ENCODE results near the gene RPS29.
A peak's percentile ranks its signal among the peaks of the same experiment; 100 is the strongest.

Gene RPS29

GRCh38 chr14:49550286-49551184, 35.6 kb downstream of the RPS29 start:
- no peak for DNase-seq (ENCODE audit: low spot score)

DNA sequence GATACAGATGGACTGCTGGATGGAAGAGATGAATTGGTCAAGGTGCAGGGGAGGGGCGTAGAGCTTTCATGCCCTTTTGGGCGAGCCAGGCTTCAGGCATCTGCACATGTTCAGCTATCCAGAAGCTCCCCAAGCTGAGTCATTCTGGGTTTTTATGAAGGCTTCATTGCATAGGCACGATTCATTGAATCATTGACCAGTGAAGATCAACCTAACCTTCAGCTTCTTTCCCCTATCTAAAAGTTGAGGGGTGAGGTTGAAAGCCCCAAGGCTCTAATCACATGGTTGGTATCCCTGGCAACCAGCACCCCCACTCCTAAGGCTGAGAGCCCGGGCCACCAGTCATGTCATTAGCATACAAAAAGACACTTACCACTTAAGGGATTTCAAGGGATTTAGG, 36.3 kb downstream of the RPS29 start:
- DNase-seq (ENCODE audit: low spot score) = peak; percentile 20

DNA sequence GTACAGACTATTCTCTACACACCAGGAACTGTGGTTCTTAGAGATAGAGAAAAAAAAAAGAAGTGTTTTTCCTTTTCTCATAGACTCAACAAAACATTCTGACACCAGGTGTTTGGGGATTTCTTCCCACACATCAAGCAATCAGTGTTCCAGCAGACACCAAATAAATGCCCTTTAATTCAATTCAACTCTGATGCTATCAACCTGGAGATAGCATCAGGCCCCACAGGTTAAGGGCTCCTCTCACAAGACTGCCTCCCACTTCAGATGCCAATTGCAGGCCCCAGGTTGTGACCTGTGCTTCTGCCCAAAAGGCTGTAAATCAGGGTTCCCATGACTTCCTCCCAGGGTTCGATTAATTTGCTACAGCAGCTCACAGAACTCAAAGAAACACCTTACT, 36.7 kb downstream of the RPS29 start:
- no peak for DNase-seq (ENCODE audit: low spot score)

DNA sequence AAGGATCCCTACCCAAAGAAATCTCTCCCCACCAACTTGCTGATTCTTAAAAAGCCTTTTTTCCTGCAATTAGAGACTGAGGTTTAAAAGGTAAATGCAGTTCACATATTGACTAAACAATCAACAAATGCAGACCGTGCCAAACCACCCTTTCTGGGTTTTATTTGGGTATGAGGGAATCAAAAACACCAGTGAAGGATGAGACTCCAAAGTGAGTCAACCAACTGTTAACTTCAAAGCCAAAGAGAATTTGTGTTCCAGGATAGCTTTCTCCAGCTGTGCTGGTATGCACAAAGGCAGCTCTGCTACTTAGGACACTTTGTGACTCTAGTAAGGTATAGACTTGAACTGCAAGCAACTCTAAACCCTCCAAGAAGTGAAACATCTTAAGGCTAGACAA, 39.4 kb downstream of the RPS29 start:
- DNase-seq (ENCODE audit: low spot score) = no peak

DNA sequence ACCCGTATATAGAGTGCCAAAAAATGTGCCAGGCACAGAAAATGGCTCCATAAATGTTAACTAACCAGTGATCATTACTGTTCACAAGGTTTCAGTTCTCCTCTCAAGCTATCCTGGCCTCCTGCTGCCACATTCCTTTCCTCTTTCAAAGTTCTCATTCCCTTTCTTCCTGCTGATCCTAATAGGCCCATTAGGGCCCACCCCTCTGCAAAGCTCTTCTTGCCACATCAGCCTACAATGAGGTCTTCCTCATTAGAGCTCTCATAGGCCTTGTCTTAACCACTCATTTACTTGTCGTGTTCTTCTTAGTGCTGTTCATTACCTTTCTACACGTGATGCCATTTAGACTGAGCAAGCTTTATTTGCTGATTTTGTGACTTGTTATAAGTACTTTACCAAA, 40.5 kb downstream of the RPS29 start:
- DNase-seq (ENCODE audit: low spot score) = no peak

DNA sequence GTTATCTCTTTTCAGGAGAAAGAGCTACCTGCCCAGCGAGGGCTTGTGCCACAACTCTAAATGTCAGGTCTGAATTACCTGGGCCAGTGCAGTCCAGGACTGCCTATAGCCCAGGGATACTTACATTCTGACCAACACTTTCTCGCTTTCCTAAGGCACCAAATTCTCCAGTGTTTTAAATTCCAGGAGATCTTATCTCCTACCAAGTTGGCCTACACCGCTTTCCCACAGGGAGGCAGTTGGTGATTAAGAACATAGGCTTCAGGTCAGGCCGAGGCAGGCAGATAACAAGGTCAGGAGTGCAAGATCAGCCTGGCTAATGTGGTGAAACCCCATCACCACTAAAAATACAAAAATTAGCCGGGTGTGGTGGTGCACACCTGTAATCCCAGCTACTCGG, 41.1 kb downstream of the RPS29 start:
- DNase-seq (ENCODE audit: low spot score) = no peak

GRCh38 chr14:49541049-49541448, 45.1 kb downstream of the RPS29 start:
- no peak for DNase-seq (ENCODE audit: low spot score)

- DNase-seq (ENCODE audit: low spot score) = no peak
These were observed 47.3 kb downstream of the RPS29 start for GRCh38 chr14:49538852-49539251.
